Right atrium auricular region (tissue), 2 donors: Measurements from ENCODE around the gene CXCL3. TPM values are rescaled to one million over a fixed set of nuclear protein-coding genes. Genes with fewer than 3 reads are reported as not detected.
A peak's percentile ranks its signal among the peaks of the same experiment; 100 is the strongest.

Experiments used
- DNase-seq: peaks from one replicate; pipeline ENCODE4 v3.0.0-alpha.2; 2019; ENCODE audit warnings: low spot score
- H3K27ac ChIP-seq, 2 donors: fragments of 200-600 bp; sonication (generic); 1 replicate in 1 of 2; 2 replicates in 1 of 2; pipeline ENCODE4 v1.5.1; 2016 to 2019
- H3K27me3 ChIP-seq, 2 donors: fragments of 200-600 bp; sonication (generic); one replicate each; pipeline versions ENCODE4 v1.5.1 to v1.6.0; 2017 to 2019
- H3K36me3 ChIP-seq: fragments of 200-600 bp; sonication (generic); one replicate; pipeline ENCODE4 v1.5.1; 2016
- H3K4me1 ChIP-seq, 2 donors: fragments of 200-600 bp; sonication (generic); one replicate each; pipeline versions ENCODE4 v1.5.1 to v1.6.0; 2017 to 2019
- H3K4me3 ChIP-seq, 2 donors: fragments of 200-600 bp; sonication (generic); 1 replicate in 1 of 2; 2 replicates in 1 of 2; pipeline ENCODE4 v1.5.1; 2017 to 2019; ENCODE audit warnings: mild to moderate bottlenecking in 1 of 2, moderate library complexity in 1 of 2
- H3K9me3 ChIP-seq, 2 donors: fragments of 200-600 bp; sonication (generic); one replicate each; pipeline ENCODE4 v1.5.1; 2019
- CTCF ChIP-seq, 2 donors: fragments of 200-600 bp; sonication (generic); IDR thresholded peaks; one replicate each; pipeline ENCODE4 v1.5.1; 2019; ENCODE audit warnings: antibody characterized with exemption in 2 of 2
- total RNA-seq, 2 donors: library from RNA; depleted of rRNA; stranded (reverse); fragments of >200 nt; gene quantifications; one replicate each; pipeline ENCODE4 v1.1.0, GENCODE V29; 2016

Gene CXCL3
- total RNA-seq, result under 1 TPM in 1 of 2 donors, not detected in 1; 0.63 TPM

- H3K9me3 ChIP-seq, result no peaks in the 10 kb centered on the region
- peak; percentile 75 for DNase-seq
- peak within 1 kb of the TSS; percentile 57 to 66 for H3K4me3 ChIP-seq
- TF ChIP-seq CTCF (IDR thresholded peaks at IDR 0.05), result peak; percentile 22 to 70
- peak within 1 kb of the TSS; percentile 50 to 75 for H3K27ac ChIP-seq
- no peaks in the 10 kb centered on the region for H3K36me3 ChIP-seq
- H3K4me1 ChIP-seq, result peaks cover 3 to 8% of the 10 kb centered on the region in 2 donors
- no peaks in the 10 kb centered on the region for H3K27me3 ChIP-seq
Observed at GRCh38 chr4:74038425-74039314, at the start of gene CXCL3. Gene CXCL3 (minus strand): TSS chr4:74038689. CDS start chr4:74038611, 78 bp downstream.

GRCh38 chr4:74087481-74087880 lies 49.0 kb upstream of the CXCL3 start:
- Histone ChIP-seq H3K4me1 (no peaks in the 10 kb centered on the region), H3K27ac (no peak overlapping the region), H3K36me3 (no peaks in the 10 kb centered on the region), H3K9me3 (no peaks in the 10 kb centered on the region), H3K27me3 (no peaks in the 10 kb centered on the region), H3K4me3 (no peak overlapping the region)
- TF ChIP-seq CTCF (IDR thresholded peaks at IDR 0.05), result no peak
- no peak for DNase-seq

DNA sequence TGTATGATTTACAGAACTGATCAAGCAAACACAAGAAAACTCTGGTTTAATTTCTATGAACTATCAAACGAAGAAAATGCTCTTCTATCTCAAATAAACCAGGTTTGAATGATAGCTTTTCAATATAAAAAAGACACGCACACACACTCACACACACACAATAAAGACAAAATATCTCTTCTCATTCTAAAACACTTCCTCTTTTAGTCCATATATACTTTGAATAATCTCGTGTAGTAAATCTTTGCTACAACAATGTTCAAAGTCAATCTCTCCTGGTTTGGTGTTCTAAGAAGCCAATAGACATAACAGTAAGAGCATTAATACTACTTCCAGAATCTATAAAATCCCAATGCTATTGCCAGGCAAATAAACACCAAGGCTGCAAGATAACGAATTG lies 47.2 kb upstream of the CXCL3 start:
- no peak for TF ChIP-seq CTCF (IDR thresholded peaks at IDR 0.05)
- H3K27ac ChIP-seq, result no peak overlapping the region

DNA sequence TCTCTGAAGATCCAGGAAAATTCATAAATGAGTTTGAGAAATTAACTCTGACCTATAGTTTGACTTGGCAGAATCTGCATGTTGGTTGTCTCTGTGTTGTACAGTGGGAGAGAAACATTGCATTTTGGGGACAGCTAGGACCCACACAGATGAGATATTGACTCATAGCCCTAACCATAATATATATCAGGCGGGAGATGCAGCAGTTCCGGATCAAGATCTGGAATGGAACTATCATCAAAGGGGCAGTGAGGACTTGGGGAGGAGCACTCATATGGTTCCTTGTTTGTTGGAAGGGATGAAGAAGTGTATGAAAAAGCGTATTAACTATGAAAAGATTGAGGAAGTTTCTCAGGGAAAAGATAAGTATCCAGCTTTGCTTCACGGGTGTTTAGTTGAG lies 46.5 kb upstream of the CXCL3 start:
- no peaks in the 10 kb centered on the region for H3K27me3 ChIP-seq
- TF ChIP-seq CTCF (IDR thresholded peaks at IDR 0.05), result no peak
- no peaks in the 10 kb centered on the region for H3K9me3 ChIP-seq
- H3K4me1 ChIP-seq, result no peaks in the 10 kb centered on the region
- no peak for DNase-seq
- no peaks in the 10 kb centered on the region for H3K36me3 ChIP-seq
- no peak overlapping the region for H3K4me3 ChIP-seq
- H3K27ac ChIP-seq, result no peak overlapping the region

More for the DNA sequence above, 47.2 kb upstream of the CXCL3 start:
- DNase-seq, result no peak
- Histone ChIP-seq H3K4me1 (no peaks in the 10 kb centered on the region), H3K4me3 (no peak overlapping the region), H3K36me3 (no peaks in the 10 kb centered on the region), H3K27me3 (no peaks in the 10 kb centered on the region), H3K9me3 (no peaks in the 10 kb centered on the region)

DNA sequence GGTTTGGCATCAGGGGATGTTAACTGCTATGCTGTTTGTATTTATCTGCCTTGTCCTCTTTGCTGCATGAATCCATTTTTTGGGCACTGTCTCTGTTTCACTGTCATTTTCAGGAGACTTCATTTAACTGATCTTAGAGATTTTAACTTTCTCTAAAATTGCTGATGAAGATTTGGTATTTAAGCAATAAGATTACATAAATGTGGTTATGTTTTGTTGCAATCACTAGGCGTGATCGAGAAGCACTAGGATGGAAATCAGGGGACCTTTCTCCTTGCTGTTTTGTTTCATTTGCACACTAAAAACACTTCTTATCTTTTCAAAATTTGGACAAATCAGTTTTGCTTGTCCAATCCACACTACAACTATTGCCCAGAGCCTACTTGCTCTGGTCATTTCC lies 45.1 kb upstream of the CXCL3 start:
- DNase-seq, result no peak
- Histone ChIP-seq H3K27me3 (no peaks in the 10 kb centered on the region), H3K27ac (no peak overlapping the region), H3K36me3 (no peaks in the 10 kb centered on the region), H3K4me1 (no peaks in the 10 kb centered on the region), H3K4me3 (no peak overlapping the region), H3K9me3 (no peaks in the 10 kb centered on the region)
- TF ChIP-seq CTCF (IDR thresholded peaks at IDR 0.05), result no peak
